Psoas muscle (tissue), 8 donors: ENCODE data around the gene ALDOB. TPM values are rescaled to one million over a fixed set of nuclear protein-coding genes. Genes with fewer than 3 reads are reported as not detected.

Experiments used
- ATAC-seq, 4 donors: fragments of 200-7000 bp; cut with Tn5 transposase; one replicate each; pipeline ENCODE4 v1.9.1; 2020; ENCODE audit warnings: moderate library complexity in 3 of 4, mild to moderate bottlenecking in 2 of 4
- DNase-seq, 2 donors: peaks; one replicate each; pipeline ENCODE4 v3.0.0-alpha.2; 2020
- H3K27ac ChIP-seq: fragments of 200-600 bp; one replicate; pipeline ENCODE4 v1.8.0; 2022
- H3K27me3 ChIP-seq, 3 donors: fragments of 200-600 bp in 1 of 3; one replicate each; pipeline versions ENCODE4 v1.6.1 to v1.8.0; 2013 to 2022; ENCODE audit warnings: low read length in 2 of 3, mild to moderate bottlenecking in 2 of 3, moderate library complexity in 1 of 3; ENCODE audit not compliant: insufficient read depth in 3 of 3
- H3K36me3 ChIP-seq, 2 donors: fragments of 200-600 bp in 1 of 2; one replicate each; pipeline versions ENCODE4 v1.6.1 to v1.8.0; 2013 to 2022; ENCODE audit warnings: low read depth in 1 of 2, mild to moderate bottlenecking in 1 of 2, moderate library complexity in 1 of 2; ENCODE audit not compliant: insufficient read depth in 1 of 2
- H3K4me1 ChIP-seq: fragments of 200-600 bp; one replicate; pipeline ENCODE4 v1.8.0; 2022
- H3K4me3 ChIP-seq: fragments of 200-600 bp; one replicate; pipeline ENCODE4 v1.8.0; 2022; ENCODE audit warnings: mild to moderate bottlenecking
- H3K9me3 ChIP-seq: fragments of 200-600 bp; one replicate; pipeline ENCODE4 v1.8.0; 2022
- WGBS, 3 donors: extraction: QIAGEN DNeasy Blood & Tissue Kit; methylation state at CpG; one replicate each; pipeline versions ENCODE4 v1.1.6 to v1.1.7; 2013; 5-methylcytosine and 5-hydroxymethylcytosine counted together
- intact Hi-C, 2 donors: fragments of 100-400 bp; cut with DNase I; formaldehyde crosslinking; loops; one replicate each; pipeline versions ENCODE4 v1.11.0 to v1.14.2; 2022
- polyA plus RNA-seq, 3 donors: library from polyadenylated mRNA; stranded (reverse); fragments of 200-250 nt; gene quantifications; one replicate each; pipeline ENCODE4 v1.2.3, GENCODE V29; 2013
- total RNA-seq, 4 donors: library from RNA; stranded (reverse); fragmentation: NEBNext Ultra II Directional in 2 of 4; extraction: Animal tissue kit (Norgen Biotek cat#: 25700) in 2 of 4; gene quantifications; one replicate each; pipeline versions ENCODE4 v1.2.1 to v1.2.4, GENCODE V29; 2021 to 2023
- TF ChIP-seq, protein P1 (sequence below): fragments of 200-600 bp; IDR thresholded peaks from one replicate; pipeline ENCODE4 v1.8.0; 2022; ENCODE audit warnings: antibody characterized with exemption
- donor health status: healthy with polysubstance abuse.
- donor health status: DM: no; HTN: no; CAD: no; lungs with moderate emphysema.
- donor health status: Bipolar disorder and iron deficiency.
- donor health status: healthy.
- donor health status: DM: yes; HTN: yes; CAD: no.
- donor health status: DM: no; HTN: no; CAD: no.
- donor health status: DM: no; HTN: no; CAD: no.
- donor health status: DM: yes; HTN: yes; CAD: no.

Gene ALDOB
- total and polyA plus RNA-seq, 7 donors = 0.26 to 4.3 (median 0.48) TPM; not detected in 2

DNA sequence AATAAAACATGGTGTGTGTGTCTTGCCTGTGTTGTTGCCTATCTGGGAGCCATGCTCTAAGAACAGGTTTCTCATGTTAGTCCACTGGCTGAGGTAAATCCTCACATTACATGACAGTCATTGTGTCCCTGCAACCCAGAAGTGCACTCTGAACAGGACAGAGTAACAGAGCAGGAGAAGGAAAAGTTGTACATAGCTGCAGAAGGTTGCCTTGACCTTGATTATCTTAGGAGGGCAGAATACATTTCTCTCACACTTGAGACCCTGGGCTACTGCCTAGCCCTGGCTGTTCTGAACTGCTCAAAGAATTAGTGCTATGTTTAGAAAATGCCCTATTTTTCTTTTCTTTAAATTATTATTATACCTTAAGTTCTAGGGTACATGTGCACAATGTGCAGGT, 20.0 kb downstream of the ALDOB start:
- H3K4me1 ChIP-seq = no peaks in the 10 kb centered on the region
- DNase-seq (no peak), ATAC-seq (peak in 1 of 4 donors; percentile 23)
- H3K9me3 ChIP-seq = peaks cover 63% of the 10 kb centered on the region
- no peak overlapping the region for H3K4me3 ChIP-seq
- H3K36me3 ChIP-seq = no peaks in the 10 kb centered on the region
- intact Hi-C loops = no loop called here
- no peak overlapping the region for H3K27ac ChIP-seq
- no peaks in the 10 kb centered on the region for H3K27me3 ChIP-seq
- TF ChIP-seq, protein P1, sequence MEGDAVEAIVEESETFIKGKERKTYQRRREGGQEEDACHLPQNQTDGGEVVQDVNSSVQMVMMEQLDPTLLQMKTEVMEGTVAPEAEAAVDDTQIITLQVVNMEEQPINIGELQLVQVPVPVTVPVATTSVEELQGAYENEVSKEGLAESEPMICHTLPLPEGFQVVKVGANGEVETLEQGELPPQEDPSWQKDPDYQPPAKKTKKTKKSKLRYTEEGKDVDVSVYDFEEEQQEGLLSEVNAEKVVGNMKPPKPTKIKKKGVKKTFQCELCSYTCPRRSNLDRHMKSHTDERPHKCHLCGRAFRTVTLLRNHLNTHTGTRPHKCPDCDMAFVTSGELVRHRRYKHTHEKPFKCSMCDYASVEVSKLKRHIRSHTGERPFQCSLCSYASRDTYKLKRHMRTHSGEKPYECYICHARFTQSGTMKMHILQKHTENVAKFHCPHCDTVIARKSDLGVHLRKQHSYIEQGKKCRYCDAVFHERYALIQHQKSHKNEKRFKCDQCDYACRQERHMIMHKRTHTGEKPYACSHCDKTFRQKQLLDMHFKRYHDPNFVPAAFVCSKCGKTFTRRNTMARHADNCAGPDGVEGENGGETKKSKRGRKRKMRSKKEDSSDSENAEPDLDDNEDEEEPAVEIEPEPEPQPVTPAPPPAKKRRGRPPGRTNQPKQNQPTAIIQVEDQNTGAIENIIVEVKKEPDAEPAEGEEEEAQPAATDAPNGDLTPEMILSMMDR = no peak

DNA sequence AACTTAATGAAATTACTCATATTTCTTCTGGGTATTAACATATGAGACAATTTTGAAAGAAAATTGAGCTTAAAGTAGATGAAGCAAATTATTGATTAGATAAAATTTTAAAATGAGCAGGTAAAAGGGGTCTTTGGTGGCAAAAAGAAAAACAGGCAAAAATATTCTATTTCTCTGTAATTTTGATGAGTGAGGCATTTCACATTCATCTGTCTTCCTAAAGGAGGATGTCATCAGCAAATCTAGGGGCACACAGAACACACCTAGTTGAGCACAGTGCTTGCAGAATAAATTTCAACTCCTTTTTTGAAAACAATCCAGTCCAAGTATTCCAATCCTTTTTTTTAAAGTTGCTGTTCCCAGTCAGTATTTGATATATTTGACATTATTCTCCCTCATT, 20.7 kb downstream of the ALDOB start:
- H3K27me3 ChIP-seq = no peaks in the 10 kb centered on the region
- no peak overlapping the region for H3K27ac ChIP-seq
- H3K4me3 ChIP-seq = no peak overlapping the region
- ATAC-seq (no peak), DNase-seq (no peak)
- intact Hi-C loops = no loop called here
- H3K4me1 ChIP-seq = no peaks in the 10 kb centered on the region
- H3K36me3 ChIP-seq = peaks cover 0 to 3% of the 10 kb centered on the region in 2 donors
- peaks cover 70% of the 10 kb centered on the region for H3K9me3 ChIP-seq
- TF ChIP-seq, protein P1 = no peak

DNA sequence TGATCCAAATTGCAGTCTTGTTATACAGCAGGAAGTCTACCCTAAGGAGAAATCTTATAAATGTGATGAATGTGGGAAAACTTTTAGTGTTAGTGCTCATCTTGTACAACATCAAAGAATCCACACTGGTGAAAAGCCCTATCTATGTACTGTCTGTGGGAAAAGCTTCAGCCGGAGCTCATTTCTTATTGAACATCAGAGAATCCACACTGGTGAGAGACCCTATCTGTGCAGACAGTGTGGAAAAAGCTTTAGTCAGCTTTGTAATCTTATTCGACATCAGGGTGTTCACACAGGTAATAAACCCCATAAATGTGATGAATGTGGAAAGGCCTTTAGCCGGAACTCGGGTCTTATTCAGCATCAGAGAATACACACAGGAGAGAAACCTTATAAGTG, 26.5 kb downstream of the ALDOB start:
- H3K27ac ChIP-seq = no peak overlapping the region
- WGBS, 3 donors = 97 to 99% (median 98%) methylated on average over 4 of the region's 4 CpGs
- no peaks in the 10 kb centered on the region for H3K27me3 ChIP-seq
- DNase-seq (no peak), ATAC-seq (peak in 3 of 4 donors; percentile 40 to 46 (median 44))
- peaks cover 34 to 54% of the 10 kb centered on the region in 2 donors for H3K36me3 ChIP-seq
- intact Hi-C loops = no loop called here
- peaks cover 99% of the 10 kb centered on the region for H3K9me3 ChIP-seq
- H3K4me3 ChIP-seq = no peak overlapping the region
- TF ChIP-seq, protein P1 = no peak
- H3K4me1 ChIP-seq = no peaks in the 10 kb centered on the region

DNA sequence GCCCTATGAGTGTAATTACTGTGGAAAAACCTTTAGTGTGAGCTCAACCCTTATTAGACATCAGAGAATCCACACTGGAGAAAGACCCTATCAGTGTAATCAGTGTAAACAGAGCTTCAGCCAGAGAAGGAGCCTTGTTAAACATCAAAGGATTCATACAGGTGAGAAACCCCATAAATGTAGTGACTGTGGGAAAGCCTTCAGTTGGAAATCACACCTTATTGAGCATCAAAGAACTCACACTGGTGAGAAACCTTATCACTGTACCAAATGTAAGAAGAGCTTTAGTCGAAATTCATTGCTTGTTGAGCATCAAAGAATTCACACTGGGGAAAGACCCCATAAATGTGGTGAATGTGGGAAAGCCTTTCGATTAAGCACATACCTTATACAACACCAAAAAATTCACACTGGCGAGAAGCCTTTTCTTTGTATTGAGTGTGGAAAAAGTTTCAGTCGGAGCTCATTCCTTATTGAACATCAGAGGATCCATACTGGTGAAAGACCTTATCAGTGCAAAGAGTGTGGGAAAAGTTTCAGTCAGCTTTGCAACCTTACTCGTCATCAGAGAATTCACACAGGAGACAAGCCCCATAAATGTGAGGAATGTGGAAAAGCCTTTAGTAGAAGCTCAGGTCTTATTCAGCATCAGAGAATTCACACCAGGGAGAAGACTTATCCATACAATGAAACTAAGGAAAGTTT, 27.0 kb downstream of the ALDOB start:
- TF ChIP-seq, protein P1 = no peak
- intact Hi-C loops = no loop called here
- no peak overlapping the region for H3K27ac ChIP-seq
- peaks cover 39 to 60% of the 10 kb centered on the region in 2 donors for H3K36me3 ChIP-seq
- WGBS, 3 donors = 98 to 99% (median 98%) methylated on average over 5 of the region's 5 CpGs
- DNase-seq (no peak), ATAC-seq (peak in 1 of 4 donors; percentile 42)
- no peaks in the 10 kb centered on the region for H3K4me1 ChIP-seq
- no peaks in the 10 kb centered on the region for H3K27me3 ChIP-seq
- H3K9me3 ChIP-seq = peaks cover 95% of the 10 kb centered on the region
- no peak overlapping the region for H3K4me3 ChIP-seq
